NCI-H1048 (cell line): Measurements from ENCODE around the gene PROSER1.
"Not testable (repeated sequence)": the region's sequence is repeated elsewhere in the genome, so short reads cannot be mapped to it uniquely, and the experiment has no call there.

Source experiments
- DNase-seq: peaks from one replicate; lab custom pipeline; 2025; lab: John Stamatoyannopoulos, UW

PROSER1 gene

GRCh38 chr13:39037880-39038568, at the start of gene PROSER1, which contains the start of gene NHLRC3:
PROSER1 (minus strand) TSS chr13:39038089; CDS start chr13:39037242, 847 bp downstream.
NHLRC3 (plus strand) TSS chr13:39038456; CDS start chr13:39038640, 184 bp downstream.
- peak; percentile 31 for DNase-seq

- not testable (repeated sequence) for DNase-seq
Measured at GRCh38 chr13:39086251-39086945, 48.5 kb upstream of the PROSER1 start.

DNA sequence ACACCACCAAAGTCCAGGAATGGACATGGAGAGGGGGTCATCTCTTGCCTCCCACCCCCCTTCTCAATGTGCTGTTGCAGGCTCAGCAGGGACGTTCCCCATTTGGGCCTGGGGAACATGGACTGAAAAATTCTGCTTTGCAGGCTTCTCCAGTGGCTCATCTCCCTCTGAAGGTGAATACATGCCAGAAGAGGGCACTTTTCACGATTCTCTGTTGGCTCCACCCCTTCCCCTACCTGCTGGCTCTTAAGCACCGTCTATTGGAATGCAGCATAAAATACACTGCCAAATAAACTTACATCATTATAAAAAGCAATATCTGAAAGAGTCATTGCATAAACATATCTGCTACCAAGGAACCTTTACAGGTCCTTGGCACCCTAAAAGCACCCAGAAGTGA, 36.1 kb upstream of the PROSER1 start:
- no peak for DNase-seq

- DNase-seq: no peak
Measured at GRCh38 chr13:39072842-39073241, 35.0 kb upstream of the PROSER1 start.

GRCh38 chr13:39062004-39062403, 24.1 kb upstream of the PROSER1 start:
- no peak for DNase-seq

GRCh38 chr13:39058040-39058439, 20.2 kb upstream of the PROSER1 start:
- no peak for DNase-seq

- DNase-seq: no peak
Measured at GRCh38 chr13:39056018-39056417, 18.1 kb upstream of the PROSER1 start.

DNA sequence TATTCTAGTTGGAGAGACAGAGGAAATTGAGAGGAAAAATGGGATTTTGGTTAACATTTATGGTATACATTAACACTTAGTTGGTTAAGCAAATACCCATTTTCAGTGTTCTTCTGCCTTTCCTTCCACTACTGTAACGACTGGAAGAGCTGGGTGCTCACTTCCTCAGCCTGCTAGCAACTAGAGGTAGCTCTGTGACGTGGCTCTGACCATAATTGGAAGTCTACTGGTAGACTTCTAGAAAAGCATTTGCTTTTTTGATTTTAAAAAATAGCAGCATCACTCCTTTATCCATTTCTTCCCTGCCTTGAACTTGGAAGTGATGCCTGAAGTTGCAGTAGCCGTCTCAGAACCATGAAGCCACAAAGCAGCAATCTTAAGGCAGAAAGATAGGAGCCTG, 16.2 kb upstream of the PROSER1 start:
- no peak for DNase-seq

- no peak for DNase-seq
Measured at GRCh38 chr13:39052944-39053343, 15.1 kb upstream of the PROSER1 start.

DNA sequence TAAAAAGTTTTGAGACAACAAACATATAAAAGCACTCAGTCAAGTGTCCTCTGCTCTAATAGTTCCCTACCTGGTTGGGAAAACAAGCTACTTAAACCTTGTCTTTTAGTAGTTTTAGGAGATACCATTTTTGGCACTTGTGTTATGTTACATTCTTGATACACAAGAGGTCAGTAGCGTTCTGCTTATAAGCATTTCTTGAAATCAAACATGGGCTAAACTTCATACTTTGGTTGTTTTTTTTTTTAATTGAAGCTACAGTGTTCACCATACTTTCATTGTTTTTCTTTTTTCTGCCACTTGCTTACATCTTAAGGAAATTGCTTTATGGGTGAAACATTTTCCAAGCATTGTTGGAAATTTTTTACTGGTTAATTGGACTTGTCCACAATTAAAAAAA, 13.3 kb upstream of the PROSER1 start:
- DNase-seq: no peak

GRCh38 chr13:39049274-39049673, 11.4 kb upstream of the PROSER1 start:
- DNase-seq: no peak

GRCh38 chr13:39048806-39049205, 10.9 kb upstream of the PROSER1 start:
- DNase-seq: no peak

DNA sequence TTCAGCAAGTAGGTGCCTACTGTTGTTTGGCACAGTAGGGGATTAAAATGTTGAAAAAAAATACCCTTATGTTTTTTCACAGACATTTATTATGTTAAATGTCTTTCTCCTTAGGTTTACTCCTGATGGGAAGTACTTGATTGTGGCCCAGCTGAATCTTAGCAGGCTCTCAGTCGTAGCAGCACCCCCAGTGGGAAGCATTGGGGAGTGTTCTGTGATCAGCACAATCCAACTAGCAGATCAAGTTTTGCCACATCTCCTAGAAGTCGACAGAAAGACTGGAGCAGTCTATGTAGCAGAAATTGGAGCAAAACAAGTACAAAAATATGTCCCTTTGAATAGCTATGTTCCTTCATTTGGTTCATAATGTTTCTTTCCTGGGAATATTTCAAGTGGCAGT, 9.7 kb upstream of the PROSER1 start:
- DNase-seq: no peak

DNA sequence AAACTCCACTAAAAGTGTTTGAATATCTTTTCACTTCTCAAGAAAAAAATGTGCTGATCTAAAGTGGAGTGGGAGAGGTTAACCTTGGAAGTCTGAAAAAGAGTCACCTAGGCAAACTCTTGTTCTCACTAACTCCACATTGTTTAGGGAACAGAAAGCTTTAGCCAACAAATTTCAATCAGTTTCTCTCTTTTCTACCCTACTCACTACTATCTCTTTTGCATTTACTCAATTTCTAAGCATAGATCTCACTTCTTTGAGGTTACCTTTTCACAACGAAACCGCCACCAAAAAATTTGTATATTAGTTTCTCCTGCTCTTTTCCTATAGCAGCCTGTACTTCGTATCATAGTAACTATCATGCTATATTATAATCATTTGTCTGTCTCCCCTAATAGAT, 6.6 kb upstream of the PROSER1 start:
- DNase-seq: no peak

DNA sequence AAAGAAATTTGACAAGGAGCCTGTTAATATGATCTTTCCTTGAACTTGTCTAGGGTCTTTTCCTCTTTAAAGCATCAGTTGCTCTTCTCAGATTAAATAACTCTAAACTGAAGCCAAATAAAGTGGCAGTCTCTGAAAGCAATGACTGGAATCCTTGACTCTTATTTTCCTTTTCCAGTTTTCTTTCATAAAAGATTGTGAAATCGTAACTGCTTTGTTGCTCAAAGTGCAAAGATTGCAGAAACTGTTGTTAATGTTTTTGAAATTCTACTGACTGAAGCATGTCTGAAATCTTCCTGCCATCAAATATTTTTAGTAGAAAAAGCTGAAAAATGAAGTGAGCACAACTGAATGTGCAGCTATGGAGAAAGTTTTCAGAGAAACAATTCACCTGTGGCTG, 2.3 kb upstream of the PROSER1 start:
- DNase-seq: no peak

DNA sequence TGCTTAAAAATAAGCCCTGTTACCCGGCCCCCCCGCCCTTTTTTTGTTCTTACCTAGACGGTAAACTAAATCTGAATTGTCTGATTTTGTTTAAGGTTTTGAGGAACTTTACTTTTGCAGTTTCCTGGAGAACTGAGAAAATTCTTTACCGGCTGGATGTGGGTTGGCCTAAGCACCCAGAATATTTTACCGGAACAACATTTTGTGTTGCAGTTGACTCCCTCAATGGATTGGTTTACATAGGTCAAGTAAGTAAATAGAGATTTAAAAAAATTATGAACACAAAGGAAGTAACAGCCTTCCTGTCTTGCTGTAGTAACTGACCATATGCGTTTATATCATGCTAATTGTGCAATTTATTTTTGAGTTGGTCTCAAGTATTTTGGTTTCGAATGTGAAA, 1.2 kb upstream of the PROSER1 start:
- no peak for DNase-seq

GRCh38 chr13:39038569-39039030, 711 bp upstream of the PROSER1 start:
- DNase-seq: no peak

- no peak for DNase-seq
Measured at GRCh38 chr13:39037410-39037879, 444 bp downstream of the PROSER1 start.

DNA sequence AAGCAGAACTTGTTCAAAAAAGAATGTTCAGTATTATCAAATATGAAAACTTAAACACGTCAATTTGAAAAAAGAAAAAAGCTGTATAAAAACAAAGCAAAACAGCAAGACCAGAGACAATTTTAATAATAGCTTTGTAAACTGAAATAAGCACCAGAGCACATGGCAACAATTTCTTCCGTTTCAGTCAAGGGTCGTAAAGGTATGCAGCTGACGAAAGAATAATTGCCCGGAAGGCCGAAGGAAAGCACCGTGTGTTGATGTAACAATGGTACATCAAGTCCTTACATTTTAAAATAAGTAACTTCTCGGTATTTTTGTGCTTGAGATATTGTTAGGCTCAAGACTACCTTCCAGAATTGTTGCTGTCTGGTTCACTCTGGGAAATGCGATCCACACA, 1.7 kb downstream of the PROSER1 start:
- DNase-seq: no peak

- DNase-seq: no peak
Measured at GRCh38 chr13:39035799-39036198, 2.1 kb downstream of the PROSER1 start.

- no peak for DNase-seq
Measured at GRCh38 chr13:39035204-39035603, 2.7 kb downstream of the PROSER1 start.

- no peak for DNase-seq
Measured at GRCh38 chr13:39034085-39034484, 3.8 kb downstream of the PROSER1 start.

- no peak for DNase-seq
Measured at GRCh38 chr13:39032150-39032549, 5.7 kb downstream of the PROSER1 start.
